GM19238 (cell line): ENCODE measurements around the gene KRTAP16-1.
"Not testable (repeated sequence)": the region's sequence is repeated elsewhere in the genome, so short reads cannot be mapped to it uniquely, and the experiment has no call there.

ENCODE experiments used
- DNase-seq: peaks from one replicate; pipeline ENCODE4 v3.0.0; 2011; ENCODE audit warnings: low spot score; ENCODE audit not compliant: insufficient read length

The KRTAP16-1 gene

DNA sequence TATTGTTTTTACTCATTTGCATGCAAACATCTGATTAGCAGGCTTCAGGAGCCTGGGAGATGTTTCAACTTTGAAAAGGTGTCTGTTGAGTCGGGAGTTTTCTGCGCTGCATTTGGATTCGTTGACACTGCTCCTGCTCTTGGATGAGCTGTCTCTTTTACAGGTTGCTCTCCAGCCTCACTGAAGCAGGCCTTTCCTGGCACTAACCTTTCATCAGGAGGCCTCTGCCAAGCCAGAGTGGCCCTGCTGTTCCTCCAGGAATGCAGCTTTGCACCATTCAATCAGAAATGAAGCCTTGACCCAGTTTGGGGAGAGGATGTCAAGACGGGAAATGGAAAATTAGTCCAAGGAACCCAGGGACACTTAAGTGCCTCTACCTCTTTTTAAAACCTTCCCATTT is 6.1 kb downstream of the KRTAP16-1 start:
- DNase-seq, result no peak

DNA sequence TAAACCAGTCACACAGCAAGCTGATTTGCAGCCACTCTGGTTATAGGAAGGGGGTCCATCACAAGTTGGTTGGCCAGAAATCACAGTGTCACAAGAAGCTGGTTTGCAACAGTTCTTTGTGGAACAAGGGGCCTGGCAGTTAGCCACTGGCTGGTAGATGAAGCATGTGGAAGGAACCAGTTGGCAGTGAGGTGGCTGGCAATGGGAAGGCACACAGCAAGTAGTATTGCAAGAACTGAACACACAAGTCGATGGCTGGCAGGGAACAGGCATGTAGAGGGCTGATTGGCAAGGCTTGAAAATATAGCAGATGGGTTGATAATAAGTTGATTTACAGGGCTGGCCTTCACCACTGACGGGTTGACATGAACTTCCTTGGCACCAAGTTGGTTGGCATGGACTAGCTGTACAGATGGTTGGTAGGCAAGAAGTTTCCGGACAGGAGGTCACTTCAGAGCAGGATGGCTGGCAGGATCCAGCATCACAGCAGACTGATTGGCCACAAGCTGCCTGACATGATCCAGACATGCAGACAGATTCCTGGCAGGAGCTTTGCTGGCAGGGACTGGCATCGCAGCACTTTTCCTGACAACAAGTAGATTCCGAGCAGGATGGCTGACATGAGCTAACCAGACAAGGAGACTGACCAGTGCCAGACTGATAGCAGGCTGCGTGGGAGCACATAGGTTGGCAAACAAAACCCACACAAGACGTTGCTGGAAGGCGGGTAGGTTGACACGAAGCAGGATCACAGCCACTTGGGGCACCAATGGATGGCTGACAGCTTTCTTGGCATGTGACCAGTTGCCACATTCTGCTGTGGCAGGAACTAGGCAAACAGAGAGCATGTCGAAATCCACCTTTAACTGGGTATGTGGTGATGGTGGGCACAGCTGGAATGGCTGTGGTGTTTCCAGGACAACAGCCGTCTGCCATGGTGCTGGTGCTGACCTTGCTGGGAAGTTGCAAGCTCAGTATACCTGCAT is 6.9 kb downstream of the KRTAP16-1 start, which contains the start of gene KRTAP29-1:
Gene KRTAP29-1, minus strand, starts transcription at position 936 of the 986 bp plus-strand sequence. Its CDS starts 0 bp downstream, at position 936.
- DNase-seq, result no peak

DNA sequence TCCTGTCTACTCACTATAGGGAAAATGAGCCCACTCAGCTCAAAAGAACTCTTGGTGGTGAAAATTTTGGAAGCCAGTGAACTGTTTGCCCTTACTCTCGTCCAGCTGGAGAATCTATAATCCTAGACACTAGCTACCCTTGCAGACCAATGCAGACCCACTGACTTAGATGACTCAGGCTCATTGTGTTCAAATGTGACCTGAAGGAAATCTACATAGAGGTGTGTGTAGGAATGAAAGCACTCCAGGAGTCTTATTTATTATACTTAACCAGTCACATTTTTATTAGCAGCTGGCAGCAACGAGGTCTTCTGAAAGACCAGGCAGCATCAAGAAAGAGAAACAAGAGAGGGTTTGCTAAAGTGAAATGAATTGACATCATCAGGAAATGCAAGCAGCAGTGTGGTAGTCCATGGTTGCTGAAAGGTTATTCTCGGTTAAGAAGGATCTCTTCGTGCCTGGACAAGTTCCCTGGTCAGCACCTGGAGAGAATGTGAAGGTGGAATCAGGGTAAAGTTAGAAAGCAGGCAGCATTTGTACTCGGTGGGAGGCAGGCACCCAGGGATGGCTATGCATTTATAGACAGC is 7.8 kb downstream of the KRTAP16-1 start:
- DNase-seq, result no peak

DNA sequence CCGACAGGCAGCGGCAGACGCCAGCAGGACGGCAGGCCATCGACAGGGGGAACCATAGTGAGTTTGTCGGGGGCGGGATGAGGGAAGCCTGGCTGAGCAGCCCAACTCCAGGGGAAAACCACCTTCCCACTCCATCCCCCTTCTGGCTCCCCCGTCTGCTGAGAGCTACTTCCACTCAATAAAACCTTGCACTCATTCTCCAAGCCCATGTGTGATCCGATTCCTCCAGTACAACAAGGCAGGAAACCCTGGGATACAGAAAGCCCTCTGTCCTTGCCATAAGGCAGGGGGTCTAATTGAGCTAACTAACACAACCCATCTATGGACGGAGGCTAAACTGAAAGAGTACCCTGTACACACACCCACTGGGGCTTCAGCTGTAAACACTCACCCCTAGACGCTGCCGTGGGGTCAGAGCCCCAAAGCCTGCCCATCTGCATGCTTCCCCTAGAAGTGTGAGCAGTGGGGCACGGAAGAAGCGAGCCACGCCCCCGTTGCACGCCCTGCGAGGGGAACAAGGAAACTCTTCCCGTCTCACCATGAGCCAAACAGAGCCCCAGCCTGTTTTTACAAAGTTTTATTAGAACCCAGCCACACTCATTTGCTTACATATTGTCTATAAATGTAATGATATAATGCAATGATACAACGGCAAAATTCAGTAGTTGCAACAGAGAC is 10.5 kb downstream of the KRTAP16-1 start:
- no peak for DNase-seq

DNA sequence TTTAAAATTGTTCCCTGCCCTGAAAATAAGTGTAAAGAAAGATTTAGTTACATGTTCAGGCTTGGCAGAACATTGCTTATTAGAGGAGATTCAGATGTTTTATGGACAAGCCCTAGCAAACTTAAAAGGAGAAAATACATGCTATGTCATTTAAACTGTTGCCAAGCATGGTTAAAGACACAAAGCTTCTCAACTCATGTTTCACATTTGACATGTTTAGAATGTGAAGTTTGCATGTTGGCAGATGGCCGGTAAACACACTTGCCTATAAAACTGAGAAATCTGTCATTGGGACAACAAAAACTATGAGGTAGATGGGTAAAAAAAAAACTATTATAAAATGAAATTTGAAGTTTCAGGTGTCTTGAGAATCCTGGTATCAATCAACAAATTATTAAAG is 12.3 kb downstream of the KRTAP16-1 start:
- DNase-seq, result no peak

DNA sequence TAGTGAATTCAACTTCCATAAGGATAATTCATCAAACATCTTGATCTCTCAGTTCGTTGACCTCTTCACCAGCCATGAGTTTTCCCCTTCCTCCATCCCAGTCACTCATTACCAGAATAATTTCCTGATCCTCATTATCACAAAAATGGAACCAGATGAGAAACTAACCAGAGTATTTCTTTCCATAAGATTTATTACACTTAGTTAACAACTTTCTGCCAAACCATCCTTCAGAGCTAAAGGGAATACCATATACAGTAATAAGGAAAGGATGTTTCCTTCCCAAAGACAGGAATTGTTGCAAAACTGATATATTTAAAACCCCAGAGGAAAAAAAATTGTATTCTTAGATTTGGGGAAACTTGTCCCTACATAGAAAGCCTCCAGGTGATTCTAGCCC is 15.1 kb downstream of the KRTAP16-1 start:
- no peak for DNase-seq

DNA sequence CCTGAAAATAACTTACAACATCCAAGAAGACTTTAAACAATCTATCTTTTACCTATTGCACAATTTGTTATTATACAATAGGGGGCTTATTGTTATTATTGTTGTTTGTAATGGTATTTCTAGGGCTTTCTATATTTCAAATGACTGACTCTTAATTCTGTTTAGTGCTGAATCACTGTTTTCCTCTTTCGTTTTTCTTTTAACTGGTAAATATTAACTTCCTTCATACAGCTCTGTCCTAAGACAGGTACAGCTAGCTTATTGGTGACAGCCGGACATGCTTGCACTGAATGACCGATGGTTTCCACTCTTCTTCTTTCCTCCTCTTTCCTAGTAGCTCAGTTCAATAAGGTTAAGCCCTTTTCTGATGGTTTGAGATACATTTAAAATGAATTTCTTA is 22.1 kb downstream of the KRTAP16-1 start:
- DNase-seq, result no peak

DNA sequence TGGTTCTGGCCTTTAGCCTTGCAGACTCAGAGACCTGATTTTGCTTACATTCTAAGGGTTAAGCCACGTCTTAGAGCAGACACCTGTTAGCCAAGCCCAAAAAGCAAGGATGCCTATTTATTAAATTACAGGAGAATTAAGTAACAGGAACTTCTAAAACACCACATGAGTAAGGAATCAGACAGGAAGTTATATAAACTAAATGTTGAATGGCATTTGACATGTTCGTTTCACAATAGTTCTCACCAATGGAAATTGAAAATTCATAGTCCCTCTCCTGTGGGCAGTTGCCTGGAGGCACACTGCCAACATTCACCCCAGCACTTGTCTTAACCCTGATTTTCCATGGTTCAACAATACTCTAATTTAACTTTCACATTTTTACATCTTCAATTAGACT is 24.6 kb downstream of the KRTAP16-1 start:
- DNase-seq, result no peak

DNA sequence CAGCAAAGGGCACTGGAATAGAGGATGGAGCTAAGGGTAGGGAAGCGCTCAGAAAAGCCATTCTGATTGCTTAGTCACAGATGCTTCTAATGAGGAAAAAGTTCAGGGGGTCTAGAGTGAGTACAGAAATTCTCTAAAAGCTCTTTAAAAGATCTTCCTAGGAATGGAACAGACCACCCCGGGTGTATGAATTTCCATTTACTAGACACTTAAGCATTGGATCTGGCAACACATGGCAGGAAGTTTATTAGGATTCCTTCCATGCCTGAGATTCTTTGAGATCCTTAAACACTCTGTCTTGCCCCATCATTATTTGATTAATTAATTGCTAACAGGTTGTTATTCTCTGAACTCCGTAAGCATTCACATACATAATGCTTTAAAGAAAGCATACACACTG is 25.1 kb downstream of the KRTAP16-1 start:
- no peak for DNase-seq

DNA sequence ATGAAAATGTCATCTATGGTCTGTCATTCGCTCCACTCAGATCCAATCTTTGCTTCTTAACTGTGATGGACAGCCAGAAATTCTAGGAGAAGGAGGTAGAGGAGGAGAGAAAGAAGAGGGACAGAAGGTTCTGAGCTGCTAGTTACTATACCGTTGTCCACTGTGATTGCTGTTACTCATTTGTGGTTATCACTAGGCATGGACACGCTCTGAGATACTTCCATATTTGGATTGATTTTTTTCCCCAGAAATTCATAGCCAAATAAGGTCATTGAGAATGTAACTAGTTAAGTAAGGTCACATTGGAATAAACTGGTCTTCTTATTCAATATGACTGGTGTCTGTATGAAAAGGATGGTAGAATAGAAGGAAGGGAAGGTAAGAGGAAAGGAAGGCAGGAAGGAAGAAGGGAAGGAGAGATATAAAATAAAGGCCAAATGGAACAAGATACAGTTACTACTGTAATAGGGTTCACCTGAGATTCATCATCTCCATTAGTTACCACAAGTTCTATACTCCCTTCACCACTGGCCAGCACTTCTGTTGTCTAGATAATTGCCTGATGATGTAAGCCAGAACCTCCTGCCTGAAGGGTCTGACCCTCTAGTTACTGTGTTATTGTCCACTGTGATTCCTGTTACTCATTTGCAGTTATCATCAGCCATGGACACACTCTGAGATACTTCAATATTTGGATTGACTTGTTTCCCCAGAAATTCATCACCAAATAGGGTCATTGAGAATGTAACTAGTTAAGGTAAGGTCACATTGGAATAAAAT is 30.7 kb downstream of the KRTAP16-1 start:
- no peak for DNase-seq

DNA sequence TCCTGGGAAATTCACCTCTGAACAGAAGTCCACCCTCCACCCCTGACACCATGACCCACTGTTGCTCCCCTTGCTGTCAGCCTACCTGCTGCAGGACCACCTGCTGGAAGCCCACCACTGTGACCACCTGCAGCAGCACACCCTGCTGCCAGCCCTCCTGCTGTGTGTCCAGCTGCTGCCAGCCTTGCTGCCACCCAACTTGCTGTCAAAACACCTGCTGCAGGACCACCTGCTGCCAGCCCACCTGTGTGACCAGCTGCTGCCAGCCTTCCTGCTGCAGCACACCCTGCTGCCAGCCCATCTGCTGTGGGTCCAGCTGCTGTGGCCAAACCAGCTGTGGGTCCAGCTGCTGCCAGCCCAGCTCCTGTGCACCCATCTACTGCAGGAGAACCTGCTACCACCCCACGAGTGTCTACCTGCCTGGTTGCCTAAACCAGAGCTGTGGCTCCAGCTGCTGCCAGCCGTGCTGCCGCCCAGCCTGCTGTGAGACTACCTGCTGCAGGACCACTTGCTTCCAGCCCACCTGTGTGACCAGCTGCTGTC is 33.4 kb downstream of the KRTAP16-1 start, which contains the start of gene KRTAP9-7:
Gene KRTAP9-7, plus strand, starts transcription at position 51 of the 543 bp plus-strand sequence. Its CDS starts 0 bp downstream, at position 51.
- DNase-seq, result not testable (repeated sequence)

DNA sequence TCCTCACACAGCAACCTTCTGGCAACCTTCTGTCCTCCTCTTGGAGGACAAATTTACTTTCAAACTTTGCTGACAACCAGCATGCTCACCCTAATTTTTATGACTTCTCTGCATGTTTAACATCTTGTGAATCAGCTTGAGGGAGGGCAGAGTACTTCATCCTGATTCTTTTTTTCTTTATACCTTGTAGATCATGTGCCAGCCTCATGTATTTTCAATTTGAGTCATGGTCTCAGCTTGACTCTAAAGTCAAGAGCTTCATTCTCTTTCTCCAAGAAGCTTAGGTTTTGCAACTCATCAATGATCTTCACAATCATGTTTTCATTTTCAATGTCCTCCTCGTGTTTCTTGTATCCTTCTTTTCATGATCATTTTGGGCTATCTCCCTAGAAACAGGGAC is 37.3 kb downstream of the KRTAP16-1 start:
- DNase-seq, result no peak

DNA sequence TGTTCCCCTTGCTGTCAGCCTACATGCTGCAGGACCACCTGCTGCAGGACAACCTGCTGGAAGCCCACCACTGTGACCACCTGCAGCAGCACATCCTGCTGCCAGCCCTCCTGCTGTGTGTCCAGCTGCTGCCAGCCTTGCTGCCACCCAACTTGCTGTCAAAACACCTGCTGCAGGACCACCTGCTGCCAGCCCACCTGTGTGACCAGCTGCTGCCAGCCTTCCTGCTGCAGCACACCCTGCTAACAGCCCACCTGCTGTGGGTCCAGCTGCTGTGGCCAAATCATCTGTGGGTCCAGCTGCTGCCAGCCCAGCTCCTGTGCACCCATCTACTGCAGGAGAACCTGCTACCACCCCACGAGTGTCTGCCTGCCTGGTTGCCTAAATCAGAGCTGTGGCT is 37.8 kb downstream of the KRTAP16-1 start:
- not testable (repeated sequence) for DNase-seq

DNA sequence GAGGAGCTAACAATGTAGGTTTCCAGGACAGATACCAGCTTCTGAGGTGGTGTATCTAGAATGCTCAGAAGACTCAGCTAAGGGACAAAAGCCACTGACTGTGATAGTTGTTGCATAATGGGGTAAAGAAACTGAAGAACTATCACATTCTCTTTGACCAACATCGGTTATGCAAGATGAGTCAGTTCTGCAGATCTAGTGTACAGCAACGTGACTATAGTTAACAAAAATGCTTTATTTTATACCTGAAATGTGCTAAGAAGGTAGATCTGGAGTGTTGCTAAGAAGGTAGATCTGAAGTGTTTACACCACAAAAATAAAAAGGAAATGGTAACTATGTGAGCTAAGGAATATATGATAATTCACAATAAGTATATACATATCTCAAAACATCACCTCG is 41.4 kb downstream of the KRTAP16-1 start:
- DNase-seq, result no peak

DNA sequence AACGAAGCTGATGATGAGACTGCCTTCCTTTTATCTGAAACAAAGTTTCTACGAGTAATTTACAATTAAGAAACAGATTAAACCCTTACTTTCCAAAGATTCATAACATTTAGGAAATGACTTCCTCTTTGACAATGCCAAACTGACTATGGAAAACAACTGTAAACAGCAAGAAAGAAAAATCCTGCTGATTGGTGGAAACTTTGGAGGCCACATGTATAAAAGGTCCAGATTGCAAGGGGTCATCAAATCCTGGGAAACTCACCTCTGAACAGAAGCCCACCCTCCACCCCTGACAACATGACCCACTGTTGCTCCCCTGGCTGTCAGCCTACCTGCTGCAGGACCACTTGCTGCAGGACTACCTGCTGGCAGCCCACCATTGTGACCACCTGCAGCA is 44.0 kb downstream of the KRTAP16-1 start, which contains the start of gene KRTAP9-6:
Gene KRTAP9-6, plus strand, starts transcription at position 301 of the 400 bp plus-strand sequence. Its CDS starts 0 bp downstream, at position 301.
- no peak for DNase-seq

DNA sequence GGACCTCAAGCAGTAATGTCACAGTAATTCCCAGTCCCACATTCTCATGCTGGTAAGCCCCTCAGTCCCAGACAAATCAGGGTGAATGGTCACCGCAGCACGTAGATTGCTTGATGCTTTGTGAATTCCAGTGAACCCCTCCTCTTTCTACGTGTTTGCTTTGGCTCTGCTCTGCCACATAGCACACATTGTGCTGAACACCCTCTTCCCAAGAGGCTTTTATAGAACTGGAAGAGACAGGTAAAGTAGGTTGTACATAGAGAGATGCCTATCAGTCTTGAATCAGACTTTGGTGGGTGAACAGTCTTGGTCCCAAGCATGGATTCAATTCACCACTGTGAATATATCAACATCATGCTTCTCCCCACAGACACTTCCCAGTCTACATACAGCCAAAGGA is 44.5 kb downstream of the KRTAP16-1 start:
- no peak for DNase-seq

DNA sequence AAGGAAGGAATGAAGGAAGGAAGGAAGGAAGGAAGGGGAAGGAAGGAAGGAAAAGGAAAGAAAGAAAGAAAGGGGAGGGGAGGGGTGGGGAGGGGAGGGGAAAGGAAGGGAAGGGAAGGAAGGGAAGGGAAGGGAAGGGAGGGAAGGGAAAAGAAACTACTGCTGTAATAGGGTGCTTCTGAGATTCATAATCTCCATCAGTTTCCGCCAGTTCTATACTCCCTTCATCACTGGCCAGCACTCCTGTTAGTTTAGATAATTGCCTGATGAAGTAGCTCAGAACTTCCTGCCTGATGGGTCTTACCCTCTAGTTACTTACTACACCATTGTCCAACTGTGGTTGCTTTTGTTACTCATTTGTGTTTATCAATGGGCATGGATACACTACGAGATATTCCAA is 45.9 kb downstream of the KRTAP16-1 start:
- DNase-seq, result no peak

DNA sequence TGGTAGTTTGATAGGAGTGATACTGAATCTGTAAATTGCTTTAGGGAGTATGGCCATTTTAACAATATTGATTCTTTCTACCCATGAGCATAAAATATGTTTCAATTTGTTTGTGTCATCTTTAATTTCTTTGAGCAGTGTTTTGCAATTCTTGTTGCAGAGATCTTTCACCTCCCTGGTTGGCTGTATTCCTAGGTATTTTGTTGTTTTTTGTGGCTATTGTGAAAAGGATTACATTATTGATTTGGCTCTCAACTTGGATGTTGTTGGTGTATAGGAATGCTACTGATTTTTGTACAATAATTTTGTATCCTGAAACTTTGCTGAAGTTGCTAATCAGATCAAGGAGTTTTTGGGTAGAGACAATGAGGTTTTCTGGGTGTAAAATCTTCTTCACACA is 50.7 kb downstream of the KRTAP16-1 start:
- DNase-seq, result no peak
